AG04449 (cell line): Measurements from ENCODE around the gene CHCHD6.
A peak's percentile ranks its signal among the peaks of the same experiment; 100 is the strongest.

Experiments
- CTCF ChIA-PET: fragments of 350-600 bp; formaldehyde crosslinking; extraction: SDS; loops from one replicate; lab custom pipeline; 2021; ENCODE audit warnings: antibody characterized with exemption; lab: Yijun Ruan, JAX
- POLR2A ChIA-PET: fragments of 400-600, 350-600 bp; formaldehyde crosslinking; extraction: SDS; loops from one replicate; lab custom pipeline; 2020; ENCODE audit warnings: antibody characterized with exemption, inconsistent platforms; lab: Yijun Ruan, JAX
- DNase-seq: peaks from one replicate; pipeline ENCODE4 v3.0.0-alpha.2; 2010; ENCODE audit warnings: low read depth, low spot score
- H3K4me3 ChIP-seq: 2 replicates; pipeline ENCODE4 v1.5.1; 2011; ENCODE audit warnings: low read depth, mild to moderate bottlenecking, control low read depth, low read length
- TF ChIP-seq, protein P1 (sequence below): IDR thresholded peaks from one replicate; pipeline ENCODE4 v1.5.1; 2011; ENCODE audit warnings: mild to moderate bottlenecking, moderate library complexity, low read length, control low read depth, inconsistent platforms; ENCODE audit not compliant: insufficient read depth; ENCODE audit errors: missing control alignments

The CHCHD6 gene

DNA sequence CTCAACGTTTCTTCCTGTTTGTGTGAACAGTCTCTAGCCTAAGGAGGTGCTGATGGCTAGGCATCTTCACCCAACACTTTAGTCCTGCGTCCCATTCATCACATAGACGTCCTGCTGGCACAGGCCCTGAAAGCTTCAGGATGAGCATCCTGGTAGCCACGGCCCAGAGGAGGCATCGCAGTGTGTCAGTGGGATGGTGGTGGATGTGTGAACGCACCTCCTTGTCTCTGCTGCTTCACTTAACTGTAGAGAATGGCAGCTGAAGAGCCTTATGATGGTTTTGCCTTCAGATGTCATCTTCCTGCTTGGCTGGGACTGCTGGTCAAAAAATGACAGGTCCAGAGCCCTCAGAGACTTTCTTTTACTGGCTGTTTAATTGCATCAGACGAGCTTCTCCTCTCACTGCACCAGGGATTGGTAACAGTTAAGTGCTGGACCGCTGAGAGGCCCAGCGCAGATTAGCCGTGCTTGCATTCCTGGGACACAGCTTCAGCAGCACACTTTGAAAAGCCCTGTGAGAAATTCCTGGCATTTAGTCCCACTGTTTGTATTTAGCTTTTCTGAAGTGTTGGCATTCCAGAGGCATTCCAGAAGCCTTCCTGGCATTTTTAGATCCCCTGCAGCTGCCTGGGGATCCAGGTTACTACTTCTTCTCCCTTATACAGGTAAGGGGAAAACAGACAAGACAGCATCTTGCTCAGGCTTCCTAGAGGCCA is 146.5 kb downstream of the CHCHD6 start:
- TF ChIP-seq, protein P1, sequence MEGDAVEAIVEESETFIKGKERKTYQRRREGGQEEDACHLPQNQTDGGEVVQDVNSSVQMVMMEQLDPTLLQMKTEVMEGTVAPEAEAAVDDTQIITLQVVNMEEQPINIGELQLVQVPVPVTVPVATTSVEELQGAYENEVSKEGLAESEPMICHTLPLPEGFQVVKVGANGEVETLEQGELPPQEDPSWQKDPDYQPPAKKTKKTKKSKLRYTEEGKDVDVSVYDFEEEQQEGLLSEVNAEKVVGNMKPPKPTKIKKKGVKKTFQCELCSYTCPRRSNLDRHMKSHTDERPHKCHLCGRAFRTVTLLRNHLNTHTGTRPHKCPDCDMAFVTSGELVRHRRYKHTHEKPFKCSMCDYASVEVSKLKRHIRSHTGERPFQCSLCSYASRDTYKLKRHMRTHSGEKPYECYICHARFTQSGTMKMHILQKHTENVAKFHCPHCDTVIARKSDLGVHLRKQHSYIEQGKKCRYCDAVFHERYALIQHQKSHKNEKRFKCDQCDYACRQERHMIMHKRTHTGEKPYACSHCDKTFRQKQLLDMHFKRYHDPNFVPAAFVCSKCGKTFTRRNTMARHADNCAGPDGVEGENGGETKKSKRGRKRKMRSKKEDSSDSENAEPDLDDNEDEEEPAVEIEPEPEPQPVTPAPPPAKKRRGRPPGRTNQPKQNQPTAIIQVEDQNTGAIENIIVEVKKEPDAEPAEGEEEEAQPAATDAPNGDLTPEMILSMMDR = no peak
- DNase-seq = peak; percentile 73
- CTCF ChIA-PET = interaction anchor here (0.7 to 2.0 kb wide), 8 partner anchors 10 to 172 kb away, joined by 3 to 9 read pairs (median 3); partner anchors contain the start of gene PLXNA1
- POLR2A ChIA-PET = interaction anchor here (0.7 kb wide), 1 partner anchor 68 kb away, joined by 4 read pairs; no protein-coding TSS in a partner anchor
- no peak overlapping the region for H3K4me3 ChIP-seq

- CTCF ChIA-PET = interaction anchor here (0.9 to 2.0 kb wide), 5 partner anchors 9 to 131 kb away, joined by 3 to 9 read pairs (median 3); partner anchors contain the start of gene PLXNA1
- TF ChIP-seq, protein P1 = no peak
- POLR2A ChIA-PET = interaction anchor here (0.5 to 0.7 kb wide), 2 partner anchors 69 to 736 kb away, joined by 3 to 4 read pairs; no protein-coding TSS in a partner anchor
- DNase-seq = no peak
- H3K4me3 ChIP-seq = no peak overlapping the region
Measured at GRCh38 chr3:126851382-126851781, 147.3 kb downstream of the CHCHD6 start.

DNA sequence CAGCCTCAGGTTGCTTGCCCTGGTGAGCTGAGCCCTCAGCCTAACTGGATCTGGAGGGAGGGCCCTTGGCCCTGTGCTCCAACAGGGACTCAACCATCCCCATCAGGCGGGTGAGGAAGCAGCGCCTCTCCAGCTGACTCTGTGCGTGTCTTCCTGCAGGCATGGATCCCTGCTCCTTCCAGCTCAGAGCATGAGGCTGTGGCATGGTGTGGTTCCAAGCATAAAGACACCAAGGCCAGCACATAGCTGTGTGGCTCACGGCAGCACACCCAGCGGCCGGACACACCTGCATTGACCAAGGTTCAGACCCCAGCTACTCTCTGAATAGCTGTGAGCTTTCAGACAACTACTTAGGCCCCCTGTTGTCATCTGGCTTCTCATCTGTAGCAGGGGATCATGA is 147.9 kb downstream of the CHCHD6 start:
- DNase-seq = no peak
- POLR2A ChIA-PET = interaction anchor here (0.5 to 0.6 kb wide), 2 partner anchors 735 to 897 kb away, joined by 3 read pairs; no protein-coding TSS in a partner anchor

GRCh38 chr3:126852511-126852910 is 148.5 kb downstream of the CHCHD6 start:
- ChIA-PET POLR2A (interaction anchor here (0.6 kb wide), 1 partner anchor 896 kb away, joined by 3 read pairs; no protein-coding TSS in a partner anchor), CTCF (interaction anchor here (0.9 to 1.0 kb wide), 2 partner anchors 17 to 101 kb away, joined by 3 to 4 read pairs; no protein-coding TSS in a partner anchor)
- TF ChIP-seq, protein P1 = no peak
- H3K4me3 ChIP-seq = no peak overlapping the region
- no peak for DNase-seq

More for the DNA sequence above, 147.9 kb downstream of the CHCHD6 start:
- CTCF ChIA-PET = interaction anchor here (0.9 to 2.0 kb wide), 3 partner anchors 16 to 131 kb away, joined by 3 to 9 read pairs (median 3); partner anchors contain the start of gene PLXNA1
- TF ChIP-seq, protein P1 = no peak
- no peak overlapping the region for H3K4me3 ChIP-seq

GRCh38 chr3:126854666-126855065 is 150.6 kb downstream of the CHCHD6 start:
- CTCF ChIA-PET = interaction anchor here (1.8 kb wide), 1 partner anchor 128 kb away, joined by 5 read pairs; the partner anchor contains the start of gene PLXNA1
- TF ChIP-seq, protein P1 = no peak

GRCh38 chr3:126855374-126855773 is 151.3 kb downstream of the CHCHD6 start:
- POLR2A ChIA-PET = no interaction called here
- H3K4me3 ChIP-seq = no peak overlapping the region
- TF ChIP-seq, protein P1 = no peak
- DNase-seq = no peak
- CTCF ChIA-PET = interaction anchor here (1.2 kb wide), 1 partner anchor 176 kb away, joined by 5 read pairs; no protein-coding TSS in a partner anchor

More at GRCh38 chr3:126854666-126855065, 150.6 kb downstream of the CHCHD6 start:
- no peak for DNase-seq
- POLR2A ChIA-PET = no interaction called here
- no peak overlapping the region for H3K4me3 ChIP-seq
